NCI-H345 treated with DMSO at 0.1 percent for 48 hours (cell line): ENCODE measurements around the gene ZNF560.
"Not testable (repeated sequence)": the region's sequence is repeated elsewhere in the genome, so short reads cannot be mapped to it uniquely, and the experiment has no call there.

Experiments used
- DNase-seq: peaks from one replicate; lab custom pipeline; 2025; ENCODE audit not compliant: unreplicated experiment; lab: John Stamatoyannopoulos, UW

ZNF560 gene

GRCh38 chr19:9498183-9498902 is at the start of gene ZNF560:
Gene ZNF560 (minus strand): TSS chr19:9498616. CDS start chr19:9475313, 23,303 bp downstream.
- no peak for DNase-seq

GRCh38 chr19:9547870-9548269 is 49.5 kb upstream of the ZNF560 start:
- DNase-seq = no peak

- not testable (repeated sequence) for DNase-seq
These were observed 42.9 kb upstream of the ZNF560 start for GRCh38 chr19:9541281-9541680.

- DNase-seq = not testable (repeated sequence)
These were observed 41.5 kb upstream of the ZNF560 start for GRCh38 chr19:9539921-9540320.

GRCh38 chr19:9539201-9539600 is 40.8 kb upstream of the ZNF560 start:
- DNase-seq = not testable (repeated sequence)

GRCh38 chr19:9538183-9539058 is 40.0 kb upstream of the ZNF560 start, which contains the start of gene ZNF426:
Gene ZNF426 (minus strand): TSS chr19:9538645. CDS start chr19:9536232, 2,413 bp downstream.
- DNase-seq = peak; percentile 69

- no peak for DNase-seq
These were observed 37.5 kb upstream of the ZNF560 start for GRCh38 chr19:9535934-9536333.

GRCh38 chr19:9531933-9532332 is 33.5 kb upstream of the ZNF560 start:
- DNase-seq = no peak

GRCh38 chr19:9528757-9529336 is 30.4 kb upstream of the ZNF560 start:
- no peak for DNase-seq

GRCh38 chr19:9523885-9524474 is 25.6 kb upstream of the ZNF560 start:
- no peak for DNase-seq

- no peak for DNase-seq
These were observed 8.9 kb upstream of the ZNF560 start for GRCh38 chr19:9507285-9507684.

- DNase-seq = no peak
These were observed 2.4 kb upstream of the ZNF560 start for GRCh38 chr19:9500796-9501195.

GRCh38 chr19:9494096-9494495 is 4.3 kb downstream of the ZNF560 start:
- no peak for DNase-seq

- no peak for DNase-seq
These were observed 11.4 kb downstream of the ZNF560 start for GRCh38 chr19:9487016-9487415.

GRCh38 chr19:9485140-9485539 is 13.3 kb downstream of the ZNF560 start:
- no peak for DNase-seq

GRCh38 chr19:9474975-9475374 is 23.4 kb downstream of the ZNF560 start:
- DNase-seq = no peak

- DNase-seq = no peak
These were observed 31.3 kb downstream of the ZNF560 start for GRCh38 chr19:9467161-9467560.

GRCh38 chr19:9461938-9462337 is 36.5 kb downstream of the ZNF560 start:
- no peak for DNase-seq

- DNase-seq = no peak
These were observed 42.3 kb downstream of the ZNF560 start for GRCh38 chr19:9456018-9456689.

GRCh38 chr19:9453953-9454352 is 44.5 kb downstream of the ZNF560 start:
- no peak for DNase-seq

- DNase-seq = no peak
These were observed 53.4 kb downstream of the ZNF560 start for GRCh38 chr19:9445037-9445436.
